ENCODE measurements around the gene CHN1.
A peak's percentile ranks its signal among the peaks of the same experiment; 100 is the strongest.

The CHN1 gene

GRCh38 chr2:174748948-174749347, 256.2 kb downstream of the CHN1 start:
- TF ChIP-seq, protein P1, sequence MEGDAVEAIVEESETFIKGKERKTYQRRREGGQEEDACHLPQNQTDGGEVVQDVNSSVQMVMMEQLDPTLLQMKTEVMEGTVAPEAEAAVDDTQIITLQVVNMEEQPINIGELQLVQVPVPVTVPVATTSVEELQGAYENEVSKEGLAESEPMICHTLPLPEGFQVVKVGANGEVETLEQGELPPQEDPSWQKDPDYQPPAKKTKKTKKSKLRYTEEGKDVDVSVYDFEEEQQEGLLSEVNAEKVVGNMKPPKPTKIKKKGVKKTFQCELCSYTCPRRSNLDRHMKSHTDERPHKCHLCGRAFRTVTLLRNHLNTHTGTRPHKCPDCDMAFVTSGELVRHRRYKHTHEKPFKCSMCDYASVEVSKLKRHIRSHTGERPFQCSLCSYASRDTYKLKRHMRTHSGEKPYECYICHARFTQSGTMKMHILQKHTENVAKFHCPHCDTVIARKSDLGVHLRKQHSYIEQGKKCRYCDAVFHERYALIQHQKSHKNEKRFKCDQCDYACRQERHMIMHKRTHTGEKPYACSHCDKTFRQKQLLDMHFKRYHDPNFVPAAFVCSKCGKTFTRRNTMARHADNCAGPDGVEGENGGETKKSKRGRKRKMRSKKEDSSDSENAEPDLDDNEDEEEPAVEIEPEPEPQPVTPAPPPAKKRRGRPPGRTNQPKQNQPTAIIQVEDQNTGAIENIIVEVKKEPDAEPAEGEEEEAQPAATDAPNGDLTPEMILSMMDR (IDR thresholded peaks at IDR 0.05; ENCODE audit: extremely low read depth, missing control alignments) = peak; percentile 70
- peak; percentile 58 for DNase-seq (ENCODE audit: low spot score)
